GM12878 (cell line): ENCODE data around the gene PLEKHS1. TPM values are rescaled to one million over a fixed set of nuclear protein-coding genes. Genes with fewer than 3 reads are reported as not detected.

Source experiments
- ATAC-seq: fragments of 200-7000 bp; cut with Tn5 transposase; 3 replicates; pipeline ENCODE4 v1.9.1; 2020; ENCODE audit warnings: mild to moderate bottlenecking, moderate library complexity
- BruUV-seq: library from RNA; stranded (reverse); fragments of 400-500 nt; replicated peaks from 2 replicates; lab custom pipeline; 2021; lab: Mats Ljungman, UMichigan
- CTCF ChIA-PET: fragments of 300-600 bp; sonication (Branson Sonifier 250); formaldehyde crosslinking; extraction: SDS; loops from one replicate; lab custom pipeline; 2021; ENCODE audit warnings: inconsistent platforms; lab: Yijun Ruan, JAX
- POLR2A ChIA-PET: fragments of 350-600 bp; formaldehyde crosslinking; extraction: SDS; loops from one replicate; lab custom pipeline; 2021; ENCODE audit warnings: inconsistent platforms; lab: Charles Lee
- RAD21 ChIA-PET: fragments of 300-600 bp; sonication (Branson Sonifier 250); formaldehyde crosslinking; loops from one replicate; lab custom pipeline; 2023; ENCODE audit warnings: antibody characterized with exemption; ENCODE audit not compliant: unreplicated experiment; lab: Charles Lee
- SMC1A ChIA-PET: fragments of 300-600 bp; sonication (Branson Sonifier 250); formaldehyde crosslinking; loops from one replicate; lab custom pipeline; 2023; ENCODE audit not compliant: unreplicated experiment, uncharacterized antibody; lab: Charles Lee
- DNase-seq: peaks from one replicate; pipeline ENCODE4 v3.0.0-alpha.2; 2011; ENCODE audit warnings: low read depth, low spot score
- FAIRE-seq: peaks from 3 replicates; lab custom pipeline; 2011; peaks lifted over from hg19 to GRCh38; lab: Jason Lieb, UNC
- H2AFZ ChIP-seq: 2 replicates; pipeline ENCODE4 v1.6.0; 2011; ENCODE audit warnings: low read depth, low read length, control low read depth; ENCODE audit not compliant: control insufficient read depth
- H3K27ac ChIP-seq: 2 replicates; pipeline ENCODE4 v1.5.1; 2011; ENCODE audit warnings: control low read depth; ENCODE audit not compliant: control insufficient read depth, insufficient read depth
- H3K27me3 ChIP-seq, 2 experiments: replicated peaks in 1 of 2; 2 replicates each; pipeline versions ENCODE4 v1.6.0 to v1.6.1; 2011; ENCODE audit warnings: low read length in 1 of 2; ENCODE audit not compliant: control insufficient read depth in 2 of 2, insufficient read depth in 2 of 2
- H3K36me3 ChIP-seq, 2 experiments: 2 replicates each; pipeline ENCODE4 v1.5.1; 2011; ENCODE audit warnings: low read length in 1 of 2; ENCODE audit not compliant: control insufficient read depth in 2 of 2, insufficient read depth in 2 of 2
- H3K4me1 ChIP-seq: 2 replicates; pipeline ENCODE4 v1.6.1; 2011; ENCODE audit warnings: mild to moderate bottlenecking, low read length, moderate library complexity, mixed read lengths; ENCODE audit not compliant: control insufficient read depth, insufficient read depth
- H3K4me2 ChIP-seq: 2 replicates; pipeline ENCODE4 v1.6.0; 2011; ENCODE audit warnings: control low read depth; ENCODE audit not compliant: control insufficient read depth, insufficient read depth
- H3K4me3 ChIP-seq: fragments of 200-600 bp; sonication (generic); 2 replicates; pipeline ENCODE4 v1.5.1; 2016
- H3K79me2 ChIP-seq: 2 replicates; pipeline ENCODE4 v1.6.0; 2011; ENCODE audit warnings: low read length; ENCODE audit not compliant: control insufficient read depth, insufficient read depth
- H3K9ac ChIP-seq: 2 replicates; pipeline ENCODE4 v1.8.0; 2011; ENCODE audit warnings: low read length, control low read depth, mixed read lengths; ENCODE audit not compliant: control insufficient read depth, insufficient read depth
- H3K9me3 ChIP-seq: replicated peaks from 3 replicates; pipeline ENCODE4 v1.5.1; 2011; ENCODE audit warnings: mild to moderate bottlenecking, low read length; ENCODE audit not compliant: control insufficient read depth, insufficient read depth
- H4K20me1 ChIP-seq: 2 replicates; pipeline ENCODE4 v1.6.0; 2011; ENCODE audit not compliant: control insufficient read depth, insufficient read depth
- CBX3 ChIP-seq: fragments of 200-600 bp; sonication (generic); IDR thresholded peaks from 2 replicates; pipeline ENCODE4 v1.6.1; 2016; ENCODE audit warnings: low read depth, borderline replicate concordance
- E2F8 ChIP-seq: fragments of 450-650 bp; IDR thresholded peaks from 2 replicates; pipeline ENCODE4 v1.6.1; 2018; ENCODE audit warnings: mild to moderate bottlenecking, low read depth, moderate library complexity; ENCODE audit not compliant: partially characterized antibody
- HCFC1 ChIP-seq: fragments of 150-350 bp; IDR thresholded peaks from 2 replicates; pipeline ENCODE4 v1.6.1; 2014; ENCODE audit warnings: low read length
- HDGF ChIP-seq: fragments of 450-650 bp; IDR thresholded peaks from 2 replicates; pipeline ENCODE4 v1.6.1; 2016; ENCODE audit warnings: antibody characterized with exemption
- IRF4 ChIP-seq: IDR thresholded peaks from 2 replicates; pipeline ENCODE4 v1.6.1; 2011; ENCODE audit warnings: low read depth, low read length
- MLLT1 ChIP-seq: fragments of 450-650 bp; IDR thresholded peaks from 2 replicates; pipeline ENCODE4 v1.6.1; 2016; ENCODE audit warnings: mild to moderate bottlenecking
- MTA3 ChIP-seq: IDR thresholded peaks from 2 replicates; pipeline ENCODE4 v1.6.1; 2012; ENCODE audit warnings: low read length, inconsistent platforms, borderline replicate concordance
- NRF1 ChIP-seq: conservative IDR thresholded peaks from 2 replicates; pipeline ENCODE4 v1.6.1; 2011; ENCODE audit warnings: mild to moderate bottlenecking, low read depth, low read length, improper control_type of control experiment
- PKNOX1 ChIP-seq: fragments of 450-650 bp; IDR thresholded peaks from 2 replicates; pipeline ENCODE4 v1.6.1; 2016; ENCODE audit warnings: mild to moderate bottlenecking
- POLR2A ChIP-seq: IDR thresholded peaks from 2 replicates; pipeline ENCODE4 v1.6.1; 2011; ENCODE audit warnings: low read depth, mild to moderate bottlenecking, low read length
- RELB ChIP-seq: fragments of 450-650 bp; IDR thresholded peaks from 2 replicates; pipeline ENCODE4 v1.6.1; 2017; ENCODE audit warnings: low read depth, mild to moderate bottlenecking, moderate library complexity
- SMAD1 ChIP-seq: fragments of 450-650 bp; IDR thresholded peaks from 2 replicates; pipeline ENCODE4 v1.6.1; 2018; ENCODE audit warnings: mild to moderate bottlenecking, low read depth; ENCODE audit not compliant: partially characterized antibody
- SPI1 ChIP-seq: IDR thresholded peaks from 2 replicates; pipeline ENCODE4 v1.6.1; 2011; ENCODE audit warnings: low read depth, mild to moderate bottlenecking, low read length, moderate library complexity, borderline replicate concordance; ENCODE audit not compliant: insufficient read depth
- SREBF2 ChIP-seq: IDR thresholded peaks from 2 replicates; pipeline ENCODE4 v1.6.1; 2012; ENCODE audit warnings: mild to moderate bottlenecking, low read length
- SRF ChIP-seq, 2 experiments: IDR thresholded peaks; 2 replicates each; pipeline ENCODE4 v1.6.1; 2011; ENCODE audit warnings: low read depth in 2 of 2, low read length in 2 of 2, mild to moderate bottlenecking in 1 of 2, moderate library complexity in 1 of 2
- STAT3 ChIP-seq: IDR thresholded peaks from 2 replicates; pipeline ENCODE4 v1.6.1; 2011; ENCODE audit warnings: low read depth, low read length, improper control_type of control experiment
- SUZ12 ChIP-seq: fragments of 200-600 bp; sonication (generic); IDR thresholded peaks from one replicate; pipeline ENCODE4 v1.6.1; 2018; ENCODE audit warnings: antibody characterized with exemption, mild to moderate bottlenecking; ENCODE audit not compliant: unreplicated experiment
- YY1 ChIP-seq: IDR thresholded peaks from 2 replicates; pipeline ENCODE4 v1.6.1; 2011; ENCODE audit warnings: low read depth, mild to moderate bottlenecking, low read length
- ZNF274 ChIP-seq: IDR thresholded peaks from one replicate; pipeline ENCODE4 v1.8.0; 2011; ENCODE audit not compliant: insufficient read length, insufficient read depth
- WGBS: methylation state at CpG from one replicate; pipeline ENCODE4 v1.1.6; 2016; ENCODE audit warnings: low lambda C conversion rate; ENCODE audit not compliant: insufficient replicate concordance, insufficient coverage; ENCODE audit errors: missing lambda C conversion rate; 5-methylcytosine and 5-hydroxymethylcytosine counted together
- in situ Hi-C: fragments of 300-500 bp; cut with MboI; formaldehyde crosslinking; loops from 9 replicates; pipeline ENCODE4 v1.14.3; 2018; ENCODE audit warnings: mixed read lengths
- intact Hi-C: fragments of 100-400 bp; cut with micrococcal nuclease; formaldehyde crosslinking; loops from one replicate; pipeline ENCODE4 v1.14.2; 2022; ENCODE audit not compliant: unreplicated experiment
- polyA plus RNA-seq, 11 experiments: library from polyadenylated mRNA; depleted of rRNA in 4 of 11; unstranded in 6 of 11; stranded (reverse) in 5 of 11; fragments of >200 nt; fragmentation: Nextera tagmentation in 4 of 11; fragmentation: Illumina TruSeq in 1 of 11; extraction: Ambion mirVana in 4 of 11; extraction: Trizol in 1 of 11; gene quantifications; 1 replicate in 1 of 11; 2 replicates in 10 of 11; pipeline versions ENCODE4 v1.2.1 to v1.2.3, GENCODE V29; 2011 to 2016; ENCODE audit warnings: inconsistent platforms in 2 of 11, missing spikeins in 2 of 11, low read depth in 1 of 11
- total RNA-seq, 4 experiments: library from RNA; depleted of rRNA in 3 of 4; stranded (reverse); fragments of >200 nt in 3 of 4; fragmentation: Illumina TruSeq in 1 of 4; extraction: Trizol in 1 of 4; gene quantifications; 2 replicates each; pipeline versions ENCODE4 v1.2.1 to v1.2.3, GENCODE V29; 2013 to 2021

The PLEKHS1 gene
- total and polyA plus RNA-seq, 10 of the 15 experiments (the other 5 are each of a cell fraction or from before 2014, with no cell fraction given) = 0.04 to 0.17 TPM; not detected in 8

- TF ChIP-seq SMAD1 = no peak
- no peak for TF ChIP-seq HDGF
- no peak for TF ChIP-seq NRF1
- TF ChIP-seq STAT3 = no peak
- TF ChIP-seq MLLT1 = no peak
- TF ChIP-seq MTA3 = no peak
- no peak for TF ChIP-seq YY1
- TF ChIP-seq CBX3 = no peak
- no peak for TF ChIP-seq SUZ12
- TF ChIP-seq RELB = no peak
- TF ChIP-seq IRF4 = no peak
- TF ChIP-seq SRF (IDR thresholded peaks at IDR 0.05; ENCODE audit: low read depth in 2 of 2, low read length in 2 of 2) = no peak
- TF ChIP-seq SPI1 = no peak
- TF ChIP-seq E2F8 = no peak
- no peak for TF ChIP-seq ZNF274
- TF ChIP-seq PKNOX1 = no peak
- no peak for TF ChIP-seq POLR2A
- no peak for TF ChIP-seq HCFC1
- no peak for TF ChIP-seq SREBF2
- Histone ChIP-seq H3K4me1 (peaks cover 10% of the 10 kb centered on the region), H3K27me3 (no peaks in the 10 kb centered on the region), H2AFZ (no peak overlapping the region), H3K4me2 (no peak overlapping the region), H3K79me2 (no peaks in the 10 kb centered on the region), H3K9me3 (no peaks in the 10 kb centered on the region), H3K27ac (no peak overlapping the region), H3K9ac (no peak overlapping the region), H3K36me3 (peaks cover 5 to 8% of the 10 kb centered on the region in 2 experiments; a peak in 3 of 4 replicates), H4K20me1 (no peaks in the 10 kb centered on the region), H3K4me3 (no peak overlapping the region)
- no TSS peak for BruUV-seq
- no peak for FAIRE-seq
- SMC1A ChIA-PET = no interaction called here
- CTCF ChIA-PET = interaction anchor here (0.6 to 0.7 kb wide), 3 partner anchors 193 to 1049 kb away, joined by 3 read pairs; no protein-coding TSS in a partner anchor
- in situ Hi-C loops = no loop called here
- RAD21 ChIA-PET = no interaction called here
- POLR2A ChIA-PET = no interaction called here
- intact Hi-C loops = no loop called here
- 96% methylated on average over 3 of the region's 3 CpGs for WGBS
- no peak for DNase-seq
- no peak for ATAC-seq
Measured at GRCh38 chr10:113712024-113712423, 39.5 kb upstream of the PLEKHS1 start.
